SJCRH30 (cell line): ENCODE data around the gene INS. TPM values are rescaled to one million over a fixed set of nuclear protein-coding genes. Genes with fewer than 3 reads are reported as not detected.

Experiments used
- DNase-seq, 2 experiments: peaks; one replicate each; pipeline ENCODE4 v3.0.0-alpha.2; 2015 to 2020
- H3K27ac ChIP-seq: fragments of 250-450 bp; sonication (Bioruptor Pico); 2 replicates; pipeline ENCODE4 v1.5.1; 2020; ENCODE audit warnings: mild to moderate bottlenecking, moderate library complexity
- H3K27me3 ChIP-seq: fragments of 250-450 bp; sonication (Bioruptor Pico); 2 replicates; pipeline ENCODE4 v1.5.1; 2020; ENCODE audit warnings: mild to moderate bottlenecking, moderate library complexity
- H3K36me3 ChIP-seq: fragments of 250-450 bp; sonication (Bioruptor Pico); 2 replicates; pipeline ENCODE4 v1.5.1; 2020; ENCODE audit warnings: mild to moderate bottlenecking, moderate library complexity
- H3K4me1 ChIP-seq: fragments of 250-450 bp; sonication (Bioruptor Pico); 2 replicates; pipeline ENCODE4 v1.5.1; 2020; ENCODE audit warnings: mild to moderate bottlenecking, moderate library complexity
- H3K4me3 ChIP-seq: fragments of 250-450 bp; sonication (Bioruptor Pico); 2 replicates; pipeline ENCODE4 v1.5.1; 2020; ENCODE audit warnings: mild to moderate bottlenecking, moderate library complexity
- H3K9me3 ChIP-seq: fragments of 250-450 bp; sonication (Bioruptor Pico); replicated peaks from 2 replicates; pipeline ENCODE4 v1.5.1; 2020; ENCODE audit warnings: mild to moderate bottlenecking, moderate library complexity
- total RNA-seq: library from RNA; depleted of rRNA; stranded (reverse); fragments of >200 nt; shearing (Covaris generic); gene quantifications from 2 replicates; pipeline ENCODE4 v1.2.3, GENCODE V29; 2014

INS gene
- total RNA-seq, 1 experiment from 2014 or later, result not detected

GRCh38 chr11:2154889-2155288 is 6.1 kb downstream of the INS start:
- peaks cover 28% of the 10 kb centered on the region for H3K4me1 ChIP-seq
- no peak for DNase-seq
- no peak overlapping the region for H3K27ac ChIP-seq
- no peaks in the 10 kb centered on the region for H3K27me3 ChIP-seq
- H3K9me3 ChIP-seq, result no peaks in the 10 kb centered on the region
- H3K36me3 ChIP-seq, result no peaks in the 10 kb centered on the region
- H3K4me3 ChIP-seq, result no peak overlapping the region

GRCh38 chr11:2154195-2154585 is 6.8 kb downstream of the INS start:
- H3K4me3 ChIP-seq, result no peak overlapping the region
- H3K36me3 ChIP-seq, result no peaks in the 10 kb centered on the region
- H3K9me3 ChIP-seq, result no peaks in the 10 kb centered on the region
- DNase-seq, result no peak
- peaks cover 35% of the 10 kb centered on the region for H3K4me1 ChIP-seq
- H3K27me3 ChIP-seq, result no peaks in the 10 kb centered on the region
- H3K27ac ChIP-seq, result no peak overlapping the region

GRCh38 chr11:2153581-2154194 is 7.3 kb downstream of the INS start:
- Histone ChIP-seq H3K4me1 (peaks cover 40% of the 10 kb centered on the region), H3K27ac (no peak overlapping the region), H3K36me3 (no peaks in the 10 kb centered on the region), H3K27me3 (no peaks in the 10 kb centered on the region), H3K9me3 (no peaks in the 10 kb centered on the region), H3K4me3 (no peak overlapping the region)
- DNase-seq, result no peak

DNA sequence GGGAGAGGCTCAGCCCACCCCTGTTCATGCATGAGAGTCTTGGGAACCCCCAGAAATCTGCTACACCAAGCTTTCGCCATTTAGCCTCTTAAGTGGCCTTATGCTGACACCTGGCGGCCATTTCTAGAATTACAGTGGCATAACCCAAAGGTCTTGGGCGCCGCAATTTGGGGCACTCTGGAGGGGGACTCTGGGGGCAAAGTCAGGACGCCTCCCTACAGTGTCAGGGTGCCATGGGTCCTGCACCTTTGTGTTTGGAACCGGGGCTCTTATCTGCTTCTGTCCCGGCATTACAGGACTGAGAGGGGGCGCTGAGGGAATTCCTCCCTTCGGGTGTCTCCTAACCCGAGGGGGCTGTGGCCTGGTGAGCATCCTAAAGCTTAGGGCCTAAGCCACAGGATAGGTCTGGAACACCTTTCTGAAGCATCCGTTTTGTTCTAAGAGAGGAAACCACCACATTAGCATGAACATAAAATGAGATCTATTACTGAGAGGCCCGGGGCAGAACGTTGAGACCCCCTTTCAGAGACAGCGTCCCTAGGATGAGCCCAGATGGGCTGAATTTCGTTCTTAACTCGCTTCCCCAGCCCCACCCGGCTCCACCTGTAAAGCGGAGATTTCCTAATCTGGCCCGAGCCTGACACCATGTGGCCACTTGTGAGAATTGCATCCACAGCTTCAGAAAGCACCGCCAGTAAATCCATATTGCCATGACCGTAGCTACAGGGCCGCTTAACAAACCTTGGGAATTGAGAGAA is 9.3 kb downstream of the INS start:
- H3K4me1 ChIP-seq, result peaks cover 56% of the 10 kb centered on the region
- no peaks in the 10 kb centered on the region for H3K36me3 ChIP-seq
- peak; percentile 78 to 93 for DNase-seq
- H3K27me3 ChIP-seq, result no peaks in the 10 kb centered on the region
- H3K4me3 ChIP-seq, result no peak overlapping the region
- no peaks in the 10 kb centered on the region for H3K9me3 ChIP-seq
- no peak overlapping the region for H3K27ac ChIP-seq

GRCh38 chr11:2149864-2150847 is 10.9 kb downstream of the INS start:
- DNase-seq, result peak; percentile 71 to 93
- no peaks in the 10 kb centered on the region for H3K9me3 ChIP-seq
- H3K4me3 ChIP-seq, result no peak overlapping the region
- peak overlapping the region; percentile 73 for H3K27ac ChIP-seq
- H3K27me3 ChIP-seq, result no peaks in the 10 kb centered on the region
- H3K4me1 ChIP-seq, result peaks cover 51% of the 10 kb centered on the region
- no peaks in the 10 kb centered on the region for H3K36me3 ChIP-seq

GRCh38 chr11:2149460-2149859 is 11.5 kb downstream of the INS start:
- H3K27me3 ChIP-seq, result no peaks in the 10 kb centered on the region
- no peak for DNase-seq
- peaks cover 56% of the 10 kb centered on the region for H3K4me1 ChIP-seq
- H3K9me3 ChIP-seq, result no peaks in the 10 kb centered on the region
- no peaks in the 10 kb centered on the region for H3K36me3 ChIP-seq
- peak overlapping the region; percentile 73 for H3K27ac ChIP-seq
- no peak overlapping the region for H3K4me3 ChIP-seq

DNA sequence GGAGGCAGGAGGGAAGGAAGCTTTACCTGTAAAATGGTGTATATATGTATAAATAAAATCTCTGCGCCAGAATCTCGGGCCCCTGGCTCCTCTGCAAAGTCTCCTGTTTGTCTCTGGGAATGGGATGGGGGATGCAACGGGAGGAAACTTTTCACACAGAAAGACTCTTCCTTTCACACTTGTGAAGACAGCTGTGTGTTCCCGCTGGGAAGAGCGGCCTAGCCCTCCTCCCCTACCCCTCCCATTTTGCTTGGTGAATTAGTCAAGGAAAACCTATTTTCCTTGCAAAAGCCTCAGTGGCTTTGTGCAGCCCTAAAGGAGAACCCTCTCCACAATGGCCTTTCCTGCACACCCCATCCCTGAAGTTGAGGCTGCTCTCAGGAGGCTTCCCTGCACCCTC is 12.4 kb downstream of the INS start:
- H3K4me3 ChIP-seq, result no peak overlapping the region
- H3K27me3 ChIP-seq, result no peaks in the 10 kb centered on the region
- DNase-seq, result peak; percentile 68 to 83
- peak overlapping the region; percentile 73 for H3K27ac ChIP-seq
- H3K9me3 ChIP-seq, result no peaks in the 10 kb centered on the region
- H3K36me3 ChIP-seq, result no peaks in the 10 kb centered on the region
- peaks cover 56% of the 10 kb centered on the region for H3K4me1 ChIP-seq

DNA sequence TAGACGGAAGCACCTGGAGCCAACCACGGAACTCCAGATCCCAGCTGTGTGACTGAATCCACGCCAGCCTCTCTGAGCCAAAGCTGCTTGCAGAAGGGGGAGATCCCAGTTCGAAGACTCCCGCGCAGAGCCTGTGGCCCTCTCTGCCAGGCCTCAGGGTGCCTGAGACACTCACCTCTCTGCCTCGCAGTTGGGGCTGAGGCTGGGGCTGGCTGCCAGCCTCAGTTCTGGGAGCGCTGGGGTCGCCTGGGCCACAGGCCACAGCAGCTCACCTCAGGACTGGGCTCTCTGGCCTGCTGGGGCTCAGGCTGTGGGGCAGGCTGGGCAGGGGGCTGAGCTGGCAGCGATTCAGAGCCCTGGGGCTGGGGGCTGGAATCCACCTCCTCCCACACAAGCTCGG is 13.6 kb downstream of the INS start:
- Histone ChIP-seq H3K4me3 (no peak overlapping the region), H3K9me3 (no peaks in the 10 kb centered on the region), H3K27me3 (no peaks in the 10 kb centered on the region), H3K27ac (no peak overlapping the region), H3K4me1 (peaks cover 62% of the 10 kb centered on the region), H3K36me3 (no peaks in the 10 kb centered on the region)
- no peak for DNase-seq

- Histone ChIP-seq H3K27me3 (no peaks in the 10 kb centered on the region), H3K9me3 (no peaks in the 10 kb centered on the region), H3K27ac (no peak overlapping the region), H3K36me3 (no peaks in the 10 kb centered on the region), H3K4me3 (no peak overlapping the region), H3K4me1 (peaks cover 56% of the 10 kb centered on the region)
- DNase-seq, result no peak
Measured at GRCh38 chr11:2146051-2146450, 15.0 kb downstream of the INS start.

GRCh38 chr11:2144544-2145248 is 16.3 kb downstream of the INS start:
- no peaks in the 10 kb centered on the region for H3K27me3 ChIP-seq
- peak overlapping the region; percentile 87 for H3K4me3 ChIP-seq
- no peaks in the 10 kb centered on the region for H3K36me3 ChIP-seq
- H3K27ac ChIP-seq, result peak overlapping the region; percentile 72
- DNase-seq, result peak; percentile 60 to 75
- H3K9me3 ChIP-seq, result no peaks in the 10 kb centered on the region
- H3K4me1 ChIP-seq, result peaks cover 42% of the 10 kb centered on the region

GRCh38 chr11:2143799-2144543 is 17.0 kb downstream of the INS start:
- H3K9me3 ChIP-seq, result no peaks in the 10 kb centered on the region
- H3K4me1 ChIP-seq, result peaks cover 35% of the 10 kb centered on the region
- DNase-seq, result peak in 1 of 2 experiments; percentile 53
- peak overlapping the region; percentile 87 for H3K4me3 ChIP-seq
- no peaks in the 10 kb centered on the region for H3K36me3 ChIP-seq
- peak overlapping the region; percentile 72 for H3K27ac ChIP-seq
- H3K27me3 ChIP-seq, result no peaks in the 10 kb centered on the region

DNA sequence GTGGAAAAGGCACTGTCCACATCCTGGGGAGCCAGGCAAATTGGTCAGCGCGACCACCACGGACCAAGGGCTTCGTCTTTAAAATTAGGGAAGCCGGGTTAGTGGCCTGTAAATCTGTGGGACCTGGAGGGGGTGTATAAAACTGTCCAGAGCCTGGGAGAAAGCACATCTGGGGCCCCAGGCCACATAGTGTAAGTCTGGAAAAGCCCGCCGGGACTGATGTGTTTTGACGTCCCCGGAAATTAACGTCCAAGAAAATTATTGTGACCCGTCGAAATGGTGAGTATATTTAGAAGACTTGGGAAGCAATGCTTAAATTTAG is 17.6 kb downstream of the INS start:
- H3K4me1 ChIP-seq, result peaks cover 29% of the 10 kb centered on the region
- H3K27me3 ChIP-seq, result no peaks in the 10 kb centered on the region
- H3K9me3 ChIP-seq, result no peaks in the 10 kb centered on the region
- H3K27ac ChIP-seq, result peak overlapping the region; percentile 72
- H3K36me3 ChIP-seq, result no peaks in the 10 kb centered on the region
- DNase-seq, result peak in 1 of 2 experiments; percentile 52
- H3K4me3 ChIP-seq, result peak overlapping the region; percentile 87

- H3K4me3 ChIP-seq, result peak overlapping the region; percentile 87
- H3K36me3 ChIP-seq, result peaks cover under 1% of the 10 kb centered on the region; the same call in 1 of the 2 replicates
- peak overlapping the region; percentile 81 for H3K27ac ChIP-seq
- H3K27me3 ChIP-seq, result no peaks in the 10 kb centered on the region
- H3K4me1 ChIP-seq, result peaks cover 23% of the 10 kb centered on the region
- H3K9me3 ChIP-seq, result no peaks in the 10 kb centered on the region
- DNase-seq, result peak in 1 of 2 experiments; percentile 72
Measured at GRCh38 chr11:2142762-2143202, 18.2 kb downstream of the INS start.
